ENCODE results near the gene TJP2.
"Not testable (repeated sequence)": the region's sequence is repeated elsewhere in the genome, so short reads cannot be mapped to it uniquely, and the experiment has no call there.

Gene TJP2

DNA sequence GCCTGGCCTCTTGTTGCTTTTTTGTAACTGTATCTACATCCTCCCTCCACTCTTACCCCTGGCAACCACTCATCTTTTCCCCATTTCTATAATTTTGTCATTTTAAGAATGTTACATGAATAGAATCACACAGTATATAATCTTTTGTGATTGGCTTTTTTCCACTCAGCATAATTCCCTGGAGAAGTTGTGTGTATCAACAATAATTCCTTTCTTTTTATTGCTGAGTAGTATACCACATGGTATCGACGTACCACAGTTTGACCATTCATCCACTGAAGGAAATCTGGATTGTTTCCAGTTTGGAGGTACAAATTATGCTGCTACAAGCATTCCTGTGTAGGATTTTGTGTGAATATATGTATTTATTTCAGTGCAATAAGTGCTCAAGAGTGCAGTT, 129.3 kb downstream of the TJP2 start:
- no peaks in the 10 kb centered on the region for H3K9me3 ChIP-seq (ENCODE audit: control insufficient read depth, low read length)
- no peaks in the 10 kb centered on the region for H3K4me1 ChIP-seq
- no peaks in the 10 kb centered on the region for H3K79me2 ChIP-seq
- no peak overlapping the region for H3K4me3 ChIP-seq (ENCODE audit: low read depth, low read length)
- no peak overlapping the region for H3K4me2 ChIP-seq (ENCODE audit: low read length)
- no peak overlapping the region for H3K9ac ChIP-seq
- no peaks in the 10 kb centered on the region for H3K36me3 ChIP-seq (ENCODE audit: control insufficient read depth, insufficient read depth, low read length)
- no peak overlapping the region for H2AFZ ChIP-seq
- TF ChIP-seq, protein P1, sequence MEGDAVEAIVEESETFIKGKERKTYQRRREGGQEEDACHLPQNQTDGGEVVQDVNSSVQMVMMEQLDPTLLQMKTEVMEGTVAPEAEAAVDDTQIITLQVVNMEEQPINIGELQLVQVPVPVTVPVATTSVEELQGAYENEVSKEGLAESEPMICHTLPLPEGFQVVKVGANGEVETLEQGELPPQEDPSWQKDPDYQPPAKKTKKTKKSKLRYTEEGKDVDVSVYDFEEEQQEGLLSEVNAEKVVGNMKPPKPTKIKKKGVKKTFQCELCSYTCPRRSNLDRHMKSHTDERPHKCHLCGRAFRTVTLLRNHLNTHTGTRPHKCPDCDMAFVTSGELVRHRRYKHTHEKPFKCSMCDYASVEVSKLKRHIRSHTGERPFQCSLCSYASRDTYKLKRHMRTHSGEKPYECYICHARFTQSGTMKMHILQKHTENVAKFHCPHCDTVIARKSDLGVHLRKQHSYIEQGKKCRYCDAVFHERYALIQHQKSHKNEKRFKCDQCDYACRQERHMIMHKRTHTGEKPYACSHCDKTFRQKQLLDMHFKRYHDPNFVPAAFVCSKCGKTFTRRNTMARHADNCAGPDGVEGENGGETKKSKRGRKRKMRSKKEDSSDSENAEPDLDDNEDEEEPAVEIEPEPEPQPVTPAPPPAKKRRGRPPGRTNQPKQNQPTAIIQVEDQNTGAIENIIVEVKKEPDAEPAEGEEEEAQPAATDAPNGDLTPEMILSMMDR (IDR thresholded peaks at IDR 0.05) = no peak
- H3K27me3 ChIP-seq (ENCODE audit: control insufficient read depth, insufficient read depth, low read length) = no peaks in the 10 kb centered on the region
- no peak overlapping the region for H3K27ac ChIP-seq

DNA sequence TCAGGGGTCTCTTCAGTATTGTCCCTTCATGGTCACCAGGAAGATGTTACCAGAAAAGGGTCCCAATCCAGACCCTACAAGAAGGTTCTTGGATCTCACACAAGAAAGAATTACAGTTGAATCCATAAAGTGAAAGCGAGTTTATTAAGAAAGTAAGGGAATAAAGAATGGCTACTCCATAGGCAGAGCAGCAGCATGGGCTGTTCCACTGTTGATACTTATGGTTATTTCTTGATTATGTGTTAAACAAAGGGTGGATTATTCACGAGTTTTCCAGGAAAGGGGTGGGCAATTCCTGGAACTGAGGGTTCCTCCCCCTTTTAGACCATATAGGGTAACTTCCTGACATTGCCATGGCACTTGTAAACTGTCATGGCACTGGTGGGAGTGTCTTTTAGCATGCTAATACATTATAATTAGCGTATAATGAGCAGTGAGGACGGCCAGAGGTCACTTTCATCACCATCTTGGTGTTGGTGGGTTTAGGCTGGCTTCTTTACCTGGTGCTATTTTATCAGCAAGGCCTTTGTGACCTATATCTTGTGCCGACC, 132.9 kb downstream of the TJP2 start:
- H3K9me3 ChIP-seq (ENCODE audit: control insufficient read depth, low read length); H3K27ac ChIP-seq; H3K4me3 ChIP-seq (ENCODE audit: low read depth, low read length); H3K4me1 ChIP-seq; H2AFZ ChIP-seq; H3K27me3 ChIP-seq (ENCODE audit: control insufficient read depth, insufficient read depth, low read length); H3K4me2 ChIP-seq (ENCODE audit: low read length); H3K36me3 ChIP-seq (ENCODE audit: control insufficient read depth, insufficient read depth, low read length); H3K9ac ChIP-seq; H3K79me2 ChIP-seq: not testable (repeated sequence)

DNA sequence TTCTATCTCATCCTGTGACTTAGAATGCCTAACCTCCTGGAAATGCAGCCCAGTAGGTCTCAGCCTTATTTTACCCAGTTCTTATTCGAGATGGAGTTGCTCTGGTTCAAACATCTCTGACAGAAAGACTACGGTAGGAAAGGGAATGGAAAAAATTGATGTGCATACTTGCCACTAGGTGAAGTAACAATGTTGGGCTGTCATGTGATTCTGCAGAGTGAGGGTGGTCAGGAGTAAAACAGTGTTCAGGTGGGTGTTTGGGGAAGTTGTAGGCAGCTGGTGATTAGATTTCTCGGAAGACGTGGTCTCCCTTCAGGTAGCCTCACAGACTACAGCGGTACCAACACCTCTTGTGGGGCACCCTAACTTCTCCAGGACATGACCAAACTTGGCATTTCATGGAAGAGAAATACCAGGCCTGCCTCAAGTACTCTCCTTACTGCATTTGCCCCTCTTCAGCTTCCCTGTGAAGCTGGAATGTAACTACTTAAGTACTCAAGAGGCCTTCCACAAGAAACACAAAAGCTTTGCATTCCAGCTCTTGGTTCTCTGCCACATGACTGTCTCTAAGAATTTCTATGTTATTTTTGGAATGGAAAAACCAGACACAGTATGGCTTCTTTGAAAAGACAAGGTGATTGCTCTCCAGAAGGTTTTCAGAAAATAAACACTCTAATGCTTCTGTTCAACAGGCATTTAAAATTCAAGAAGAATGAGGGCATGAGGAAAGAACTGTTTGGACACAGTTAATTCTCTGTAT, 133.5 kb downstream of the TJP2 start:
- Histone ChIP-seq H3K4me3 (ENCODE audit: low read depth, low read length) (no peak overlapping the region), H3K9me3 (ENCODE audit: control insufficient read depth, low read length) (no peaks in the 10 kb centered on the region), H3K79me2 (no peaks in the 10 kb centered on the region), H2AFZ (no peak overlapping the region), H3K27ac (no peak overlapping the region), H3K4me1 (no peaks in the 10 kb centered on the region), H3K27me3 (ENCODE audit: control insufficient read depth, insufficient read depth, low read length) (no peaks in the 10 kb centered on the region), H3K36me3 (ENCODE audit: control insufficient read depth, insufficient read depth, low read length) (no peaks in the 10 kb centered on the region), H3K4me2 (ENCODE audit: low read length) (no peak overlapping the region), H3K9ac (no peak overlapping the region)
- TF ChIP-seq, protein P1 (IDR thresholded peaks at IDR 0.05) = no peak

DNA sequence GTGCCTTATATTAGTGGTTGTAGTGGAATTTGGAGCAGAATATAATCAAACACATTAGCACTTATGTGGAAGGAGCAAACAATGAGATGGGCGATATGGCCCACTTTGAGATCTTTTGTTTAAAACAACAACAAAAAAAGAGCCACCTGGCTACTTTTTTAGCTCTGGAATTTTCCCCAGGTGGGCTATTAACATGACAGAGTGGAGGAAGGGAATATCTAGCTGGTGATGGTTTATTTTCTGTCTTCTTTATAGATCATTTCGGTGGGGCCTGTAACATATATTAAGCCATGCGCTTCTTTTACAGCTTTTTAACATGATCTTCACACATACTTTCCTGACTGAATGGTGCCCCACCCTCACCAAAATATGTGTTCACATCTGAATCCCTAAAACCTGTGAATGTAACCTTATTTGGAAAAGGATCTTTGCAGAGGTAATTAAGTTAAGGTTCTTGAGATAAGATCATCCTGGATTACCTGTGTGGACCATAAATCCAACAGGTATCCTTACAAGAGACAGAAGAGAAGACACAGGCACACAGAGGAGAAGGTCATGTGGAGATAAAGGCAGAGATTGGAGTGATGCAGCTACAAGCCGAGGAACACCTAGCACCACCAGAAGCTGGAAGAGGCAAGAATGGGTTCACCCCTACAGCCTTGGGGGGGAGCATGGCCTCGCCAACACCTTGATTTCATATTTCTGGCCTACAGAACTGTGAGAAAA, 134.3 kb downstream of the TJP2 start:
- Histone ChIP-seq H3K36me3 (ENCODE audit: control insufficient read depth, insufficient read depth, low read length) (no peaks in the 10 kb centered on the region), H2AFZ (no peak overlapping the region), H3K9me3 (ENCODE audit: control insufficient read depth, low read length) (no peaks in the 10 kb centered on the region), H3K79me2 (no peaks in the 10 kb centered on the region), H3K9ac (no peak overlapping the region), H3K27ac (no peak overlapping the region), H3K4me2 (ENCODE audit: low read length) (no peak overlapping the region), H3K4me3 (ENCODE audit: low read depth, low read length) (no peak overlapping the region), H3K4me1 (no peaks in the 10 kb centered on the region), H3K27me3 (ENCODE audit: control insufficient read depth, insufficient read depth, low read length) (no peaks in the 10 kb centered on the region)
- TF ChIP-seq, protein P1 (IDR thresholded peaks at IDR 0.05) = no peak

DNA sequence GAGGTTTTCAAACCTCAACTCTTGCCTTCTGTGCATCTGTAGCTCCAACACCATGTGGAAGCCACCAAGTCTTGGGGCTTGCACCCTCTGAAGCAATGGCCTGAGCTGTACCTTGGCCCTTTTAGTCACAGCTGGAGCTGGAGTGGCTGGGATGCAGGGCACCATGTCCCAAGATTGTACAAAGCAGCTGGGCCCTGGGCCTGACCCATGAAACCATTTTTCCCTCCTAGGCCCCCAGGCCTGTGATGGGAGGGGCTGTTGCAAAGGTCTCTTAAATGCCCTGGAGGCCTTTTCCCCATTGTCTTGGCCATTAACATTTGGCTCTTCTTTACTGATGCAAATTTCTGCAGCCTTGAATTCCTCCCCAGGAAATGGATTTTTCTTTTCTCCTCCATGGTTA, 139.1 kb downstream of the TJP2 start:
- Histone ChIP-seq H3K36me3 (ENCODE audit: control insufficient read depth, insufficient read depth, low read length) (no peaks in the 10 kb centered on the region), H3K27me3 (ENCODE audit: control insufficient read depth, insufficient read depth, low read length) (no peaks in the 10 kb centered on the region)
- TF ChIP-seq, protein P1 (IDR thresholded peaks at IDR 0.05) = no peak

More for the DNA sequence above, 139.1 kb downstream of the TJP2 start:
- Histone ChIP-seq H3K79me2 (no peaks in the 10 kb centered on the region), H3K4me3 (ENCODE audit: low read depth, low read length) (no peak overlapping the region), H3K9me3 (ENCODE audit: control insufficient read depth, low read length) (no peaks in the 10 kb centered on the region), H2AFZ (no peak overlapping the region), H3K4me1 (no peaks in the 10 kb centered on the region), H3K27ac (no peak overlapping the region), H3K4me2 (ENCODE audit: low read length) (no peak overlapping the region), H3K9ac (no peak overlapping the region)

Measured in parathyroid adenoma (tissue), 2 donors.